ENCODE measurements around the gene XKR7. TPM values are rescaled to one million over a fixed set of nuclear protein-coding genes. Genes with fewer than 3 reads are reported as not detected.

XKR7 gene
- total RNA-seq, 1 donor from 2014 or later = 0.07 TPM

- Histone ChIP-seq H3K9ac (no peak overlapping the region), H2AFZ (replicated peaks) (no peak overlapping the region), H3K27me3 (peaks cover 88% of the 10 kb centered on the region), H3K4me2 (peak overlapping the region; percentile 94), H3K79me2 (ENCODE audit: low read depth) (no peaks in the 10 kb centered on the region), H3K4me3 (peak overlapping the region; percentile 72), H3K36me3 (no peaks in the 10 kb centered on the region), H3K9me3 (ENCODE audit: low read depth) (no peaks in the 10 kb centered on the region), H4K20me1 (ENCODE audit: low read depth) (peaks cover 40% of the 10 kb centered on the region), H3K4me1 (peaks cover 21% of the 10 kb centered on the region), H3K27ac (no peak overlapping the region), H3F3A (ENCODE audit: low read depth) (peaks cover 46% of the 10 kb centered on the region)
- no peaks in the 10 kb centered on the region for H3K36me3 Mint-ChIP-seq
- DNase-seq (ENCODE audit: low spot score) = peak; percentile 96
- H3K27ac Mint-ChIP-seq = no peak overlapping the region
- peaks cover 53% of the 10 kb centered on the region for H3K27me3 Mint-ChIP-seq (ENCODE audit: insufficient read depth, low read depth)
- H3K9me3 Mint-ChIP-seq = no peaks in the 10 kb centered on the region
- TF ChIP-seq CTCF (IDR thresholded peaks at IDR 0.05) (no peak), EZH2 (IDR thresholded peaks at IDR 0.05) (peak; percentile 41), EZH2phosphoT487 (IDR thresholded peaks at IDR 0.05) (peak; percentile 45)
- H3K4me1 Mint-ChIP-seq = peaks cover 24% of the 10 kb centered on the region
- H3K4me3 Mint-ChIP-seq = peak overlapping the region; percentile 87
Measured at GRCh38 chr20:31968291-31969126, 558 bp downstream of the XKR7 start.

- Histone ChIP-seq H3K9ac (no peak overlapping the region), H3K27ac (no peak overlapping the region), H3K27me3 (peaks cover 75% of the 10 kb centered on the region), H3K9me3 (ENCODE audit: low read depth) (no peaks in the 10 kb centered on the region), H3K4me3 (no peak overlapping the region), H3F3A (ENCODE audit: low read depth) (peaks cover 55% of the 10 kb centered on the region), H2AFZ (replicated peaks) (no peak overlapping the region), H3K79me2 (ENCODE audit: low read depth) (no peaks in the 10 kb centered on the region), H4K20me1 (ENCODE audit: low read depth) (peaks cover 40% of the 10 kb centered on the region), H3K4me2 (no peak overlapping the region), H3K36me3 (no peaks in the 10 kb centered on the region), H3K4me1 (peaks cover 30% of the 10 kb centered on the region)
- Mint-ChIP-seq H3K4me1 (peaks cover 36% of the 10 kb centered on the region), H3K27ac (no peak overlapping the region), H3K36me3 (no peaks in the 10 kb centered on the region), H3K27me3 (ENCODE audit: insufficient read depth, low read depth) (peaks cover 53% of the 10 kb centered on the region), H3K4me3 (peak overlapping the region; percentile 54), H3K9me3 (no peaks in the 10 kb centered on the region)
- TF ChIP-seq EZH2 (IDR thresholded peaks at IDR 0.05) = no peak
- no peak for TF ChIP-seq CTCF (IDR thresholded peaks at IDR 0.05)
- no peak for TF ChIP-seq EZH2phosphoT487 (IDR thresholded peaks at IDR 0.05)
- no peak for DNase-seq (ENCODE audit: low spot score)
Measured at GRCh38 chr20:31969991-31970390, 2.0 kb downstream of the XKR7 start.

GRCh38 chr20:31972471-31973021, 4.6 kb downstream of the XKR7 start:
- peaks cover 49% of the 10 kb centered on the region for H3K27me3 ChIP-seq
- no peak overlapping the region for H3K4me3 ChIP-seq
- peaks cover 40% of the 10 kb centered on the region for H4K20me1 ChIP-seq (ENCODE audit: low read depth)
- H3K79me2 ChIP-seq (ENCODE audit: low read depth) = no peaks in the 10 kb centered on the region
- Mint-ChIP-seq H3K4me3 (peak overlapping the region; percentile 27), H3K27me3 (ENCODE audit: insufficient read depth, low read depth) (peaks cover 41% of the 10 kb centered on the region), H3K4me1 (peaks cover 40% of the 10 kb centered on the region), H3K36me3 (no peaks in the 10 kb centered on the region), H3K27ac (no peak overlapping the region), H3K9me3 (no peaks in the 10 kb centered on the region)
- no peaks in the 10 kb centered on the region for H3K9me3 ChIP-seq (ENCODE audit: low read depth)
- H3K27ac ChIP-seq = no peak overlapping the region
- no peaks in the 10 kb centered on the region for H3K36me3 ChIP-seq
- peaks cover 69% of the 10 kb centered on the region for H3F3A ChIP-seq (ENCODE audit: low read depth)
- peak overlapping the region; percentile 55 for H3K4me2 ChIP-seq
- no peak overlapping the region for H2AFZ ChIP-seq (replicated peaks)
- TF ChIP-seq EZH2phosphoT487 (IDR thresholded peaks at IDR 0.05) (peak; percentile 79), EZH2 (IDR thresholded peaks at IDR 0.05) (no peak)
- peak; percentile 78 for DNase-seq (ENCODE audit: low spot score)
- no peak overlapping the region for H3K9ac ChIP-seq
- H3K4me1 ChIP-seq = peaks cover 43% of the 10 kb centered on the region

GRCh38 chr20:31974296-31974695, 6.3 kb downstream of the XKR7 start:
- Mint-ChIP-seq H3K27me3 (ENCODE audit: insufficient read depth, low read depth) (peaks cover 33% of the 10 kb centered on the region), H3K36me3 (no peaks in the 10 kb centered on the region), H3K4me1 (peaks cover 32% of the 10 kb centered on the region), H3K9me3 (no peaks in the 10 kb centered on the region), H3K4me3 (no peak overlapping the region), H3K27ac (no peak overlapping the region)
- H3K4me3 ChIP-seq = no peak overlapping the region
- DNase-seq (ENCODE audit: low spot score) = no peak
- H3K36me3 ChIP-seq = no peaks in the 10 kb centered on the region
- no peaks in the 10 kb centered on the region for H3K9me3 ChIP-seq (ENCODE audit: low read depth)
- no peak overlapping the region for H2AFZ ChIP-seq (replicated peaks)
- peaks cover 59% of the 10 kb centered on the region for H3F3A ChIP-seq (ENCODE audit: low read depth)
- no peak overlapping the region for H3K27ac ChIP-seq
- TF ChIP-seq EZH2 (IDR thresholded peaks at IDR 0.05) (no peak), EZH2phosphoT487 (IDR thresholded peaks at IDR 0.05) (no peak), CTCF (IDR thresholded peaks at IDR 0.05) (no peak)
- H3K9ac ChIP-seq = no peak overlapping the region
- peaks cover 32% of the 10 kb centered on the region for H4K20me1 ChIP-seq (ENCODE audit: low read depth)
- H3K27me3 ChIP-seq = peaks cover 37% of the 10 kb centered on the region
- H3K4me2 ChIP-seq = peak overlapping the region; percentile 73
- no peaks in the 10 kb centered on the region for H3K79me2 ChIP-seq (ENCODE audit: low read depth)
- peaks cover 42% of the 10 kb centered on the region for H3K4me1 ChIP-seq

Data from neural progenitor cell (in vitro differentiated cells).